HCT116 (cell line): Measurements from ENCODE around the gene C5AR1. TPM values are rescaled to one million over a fixed set of nuclear protein-coding genes. Genes with fewer than 3 reads are reported as not detected.
A peak's percentile ranks its signal among the peaks of the same experiment; 100 is the strongest.

Source experiments
- ATAC-seq: fragments of 200-7000 bp; cut with Tn5 transposase; 2 replicates; pipeline ENCODE4 v1.9.1; 2020; ENCODE audit warnings: mild to moderate bottlenecking, moderate library complexity
- BruUV-seq: library from RNA; stranded (reverse); fragments of 400-500 nt; replicated peaks from 2 replicates; lab custom pipeline; 2021; lab: Mats Ljungman, UMichigan
- CTCF ChIA-PET: fragments of 300-600 bp; sonication (Branson Sonifier 250); formaldehyde crosslinking; loops from one replicate; lab custom pipeline; 2021; ENCODE audit warnings: antibody characterized with exemption; lab: Charles Lee
- POLR2A ChIA-PET: fragments of 300-600, 350-600 bp; sonication (Branson Sonifier 250); formaldehyde crosslinking; loops from one replicate; lab custom pipeline; 2021; ENCODE audit warnings: antibody characterized with exemption; lab: Charles Lee
- RAD21 ChIA-PET, 2 experiments: fragments of 300-600 bp; sonication (Branson Sonifier 250); formaldehyde crosslinking; loops; one replicate each; lab custom pipeline; 2023; ENCODE audit warnings: low total read pairs in 2 of 2; ENCODE audit not compliant: uncharacterized antibody in 2 of 2, unreplicated experiment in 2 of 2, low non-redundant PET in 1 of 2; lab: Charles Lee
- DNase-seq: peaks from one replicate; pipeline ENCODE4 v3.0.0-alpha.2; 2010; ENCODE audit warnings: low read depth, low spot score
- H2AFZ ChIP-seq: fragments of 200-600 bp; shearing (Covaris generic), sonication (generic); 2 replicates; pipeline ENCODE4 v1.6.1; 2017; ENCODE audit warnings: low read depth, mixed run types, mixed read lengths, antibody characterized with exemption, low read length; ENCODE audit not compliant: poor library complexity, severe bottlenecking
- H3K27ac ChIP-seq: 2 replicates; pipeline ENCODE4 v1.5.1; 2012; ENCODE audit warnings: low read depth, low read length
- H3K27me3 ChIP-seq: fragments of 200-600 bp; sonication (generic); 2 replicates; pipeline ENCODE4 v1.6.1; 2016; ENCODE audit warnings: mixed run types, low read length, mixed read lengths; ENCODE audit not compliant: insufficient read depth
- H3K36me3 ChIP-seq, 2 experiments: fragments of 200-500 bp in 1 of 2; fragments of 200-600 bp in 1 of 2; sonication (Bioruptor generic) in 1 of 2; sonication (generic) in 1 of 2; 2 replicates each; pipeline versions ENCODE4 v1.5.1 to v1.6.1; 2014 to 2016; ENCODE audit warnings: low read length in 2 of 2, inconsistent platforms in 1 of 2, mixed read lengths in 1 of 2, mixed run types in 1 of 2; ENCODE audit not compliant: insufficient read depth in 2 of 2, control insufficient read depth in 1 of 2
- H3K4me1 ChIP-seq, 2 experiments: fragments of 200-600 bp in 1 of 2; sonication (generic) in 1 of 2; 2 replicates each; pipeline versions ENCODE4 v1.5.1 to v1.6.1; 2012 to 2017; ENCODE audit warnings: low read length in 2 of 2, inconsistent platforms in 1 of 2, mild to moderate bottlenecking in 1 of 2, mixed read lengths in 1 of 2, mixed run types in 1 of 2, moderate library complexity in 1 of 2; ENCODE audit not compliant: insufficient read depth in 2 of 2, control insufficient read depth in 1 of 2
- H3K4me2 ChIP-seq: fragments of 200-600 bp; sonication (generic); 2 replicates; pipeline ENCODE4 v1.6.1; 2017; ENCODE audit warnings: mixed run types, low read length, mixed read lengths
- H3K4me3 ChIP-seq, 2 experiments: fragments of 200-600 bp in 1 of 2; sonication (generic) in 1 of 2; replicated peaks in 1 of 2; 2 replicates each; pipeline ENCODE4 v1.5.1; 2011 to 2016; ENCODE audit warnings: low read length in 2 of 2, control low read depth in 1 of 2, low read depth in 1 of 2, mild to moderate bottlenecking in 1 of 2, mixed read lengths in 1 of 2, mixed run types in 1 of 2
- H3K79me2 ChIP-seq: fragments of 200-600 bp; sonication (generic); 2 replicates; pipeline ENCODE4 v1.6.1; 2017; ENCODE audit warnings: mild to moderate bottlenecking, mixed run types, low read length, moderate library complexity, mixed read lengths; ENCODE audit not compliant: insufficient read depth
- H3K9ac ChIP-seq: fragments of 200-600 bp; sonication (generic); 2 replicates; pipeline ENCODE4 v1.6.1; 2016; ENCODE audit warnings: low read length, mixed read lengths
- H3K9me2 ChIP-seq: fragments of 200-600 bp; sonication (generic), shearing (Covaris generic); 2 replicates; pipeline ENCODE4 v1.6.1; 2017; ENCODE audit warnings: mixed run types, mild to moderate bottlenecking, moderate library complexity; ENCODE audit not compliant: insufficient read depth
- H3K9me3 ChIP-seq, 2 experiments: fragments of 200-500 bp in 1 of 2; fragments of 200-600 bp in 1 of 2; sonication (Bioruptor generic) in 1 of 2; sonication (generic) in 1 of 2; 2 replicates each; pipeline ENCODE4 v1.6.1; 2014 to 2017; ENCODE audit warnings: low read length in 2 of 2, mixed read lengths in 2 of 2, inconsistent platforms in 1 of 2, low read depth in 1 of 2, mild to moderate bottlenecking in 1 of 2, mixed run types in 1 of 2, moderate library complexity in 1 of 2; ENCODE audit not compliant: control insufficient read depth in 1 of 2, insufficient read depth in 1 of 2
- H4K20me1 ChIP-seq: fragments of 200-600 bp; sonication (generic), shearing (Covaris generic); 2 replicates; pipeline ENCODE4 v1.6.1; 2017; ENCODE audit warnings: mixed run types, mild to moderate bottlenecking, moderate library complexity; ENCODE audit not compliant: insufficient read depth
- ATF3 ChIP-seq: IDR thresholded peaks from 2 replicates; pipeline ENCODE4 v1.6.1; 2012
- CBX3 ChIP-seq: IDR thresholded peaks from 2 replicates; pipeline ENCODE4 v1.6.1; 2012; ENCODE audit warnings: low read depth
- EGR1 ChIP-seq: IDR thresholded peaks from 2 replicates; pipeline ENCODE4 v1.6.1; 2012; ENCODE audit warnings: low read depth
- EZH2 ChIP-seq: fragments of 200-600 bp; sonication (generic); IDR thresholded peaks from 2 replicates; pipeline ENCODE4 v1.6.1; 2017; ENCODE audit warnings: antibody characterized with exemption, mixed run types
- POLR2A ChIP-seq: IDR thresholded peaks from 2 replicates; pipeline ENCODE4 v1.7.0; 2011; ENCODE audit warnings: borderline replicate concordance; ENCODE audit not compliant: insufficient read depth, insufficient read length; ENCODE audit errors: extremely low read depth
- POLR2AphosphoS5 ChIP-seq: IDR thresholded peaks from 2 replicates; pipeline ENCODE4 v1.6.1; 2011; ENCODE audit warnings: mild to moderate bottlenecking, low read depth, low read length, moderate library complexity
- REST ChIP-seq: IDR thresholded peaks from 2 replicates; pipeline ENCODE4 v1.6.1; 2012; ENCODE audit warnings: low read depth
- SIN3A ChIP-seq: IDR thresholded peaks from 2 replicates; pipeline ENCODE4 v1.6.1; 2012; ENCODE audit warnings: low read depth
- SP1 ChIP-seq: IDR thresholded peaks from 2 replicates; pipeline ENCODE4 v1.6.1; 2012; ENCODE audit warnings: low read depth
- intact Hi-C: fragments of 100-400 bp; cut with micrococcal nuclease; formaldehyde crosslinking; loops from 2 replicates; pipeline ENCODE4 v1.10.0; 2022
- total RNA-seq: library from RNA; stranded (reverse); gene quantifications from one replicate; pipeline ENCODE4 v1.2.1, GENCODE V29; 2021; ENCODE audit not compliant: unreplicated experiment
- TF ChIP-seq, protein P1 (sequence below): IDR thresholded peaks from 2 replicates; pipeline ENCODE4 v1.6.1; 2011; ENCODE audit warnings: mild to moderate bottlenecking, low read length, moderate library complexity; ENCODE audit not compliant: insufficient replicate concordance; ENCODE audit errors: extremely low read depth

The C5AR1 gene
- total RNA-seq, 1 experiment from 2014 or later, result 6.5 TPM

DNA sequence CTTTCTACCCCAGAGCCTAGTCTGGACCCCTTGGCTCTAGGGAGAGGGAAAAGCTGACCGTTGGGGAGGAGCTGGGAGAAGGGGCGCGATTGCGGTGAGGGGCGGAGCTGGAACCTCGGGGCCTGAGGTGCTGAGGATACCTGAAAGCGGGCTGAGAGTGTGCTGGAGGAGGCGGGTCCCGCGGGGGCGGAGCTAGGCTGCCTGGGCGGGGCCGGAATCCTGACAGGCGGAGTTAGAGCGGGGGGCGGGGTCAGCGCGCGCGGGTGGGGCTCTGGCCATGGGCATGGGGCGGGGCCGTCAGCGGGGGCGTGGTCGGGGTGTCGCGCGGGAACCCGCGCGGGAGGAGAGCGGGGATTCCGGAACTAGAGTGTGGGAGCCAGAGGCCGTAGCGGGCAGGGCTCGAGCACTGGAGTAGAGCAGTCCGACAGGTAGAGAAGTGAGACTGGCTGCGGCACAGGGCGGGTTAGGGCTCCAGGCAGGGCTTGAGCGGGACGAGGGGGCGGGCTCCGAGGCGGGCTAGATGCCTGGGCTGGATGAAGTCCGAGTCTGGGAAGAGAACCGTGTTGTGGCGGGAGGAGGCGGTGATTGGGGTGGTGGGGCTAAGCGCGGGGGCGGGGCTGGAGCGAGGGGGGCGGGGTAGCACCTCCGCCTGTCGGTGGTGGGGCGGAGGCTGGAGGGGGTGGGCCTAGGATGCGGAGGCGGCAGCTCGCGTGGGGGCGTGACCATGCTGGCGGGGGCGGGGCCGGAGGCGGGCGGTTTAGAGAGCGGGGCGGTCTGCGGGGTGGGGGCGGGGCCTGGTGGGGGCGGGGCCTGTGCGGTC is 35.4 kb upstream of the C5AR1 start, which contains the start of gene INAFM1:
Gene INAFM1, plus strand, starts transcription at position 815 of the 820 bp plus-strand sequence. CDS start 35 bp downstream, outside the sequence.
- Histone ChIP-seq H3K27ac (peak within 1 kb of the TSS; percentile 83), H3K9me2 (no peaks in the 10 kb centered on the region), H3K36me3 (peaks cover 8 to 10% of the 10 kb centered on the region in 2 experiments; a peak in 2 of 4 replicates), H3K4me1 (peaks cover 10 to 34% of the 10 kb centered on the region in 2 experiments; a peak in 3 of 4 replicates), H4K20me1 (no peaks in the 10 kb centered on the region), H2AFZ (no peak within 1 kb of the TSS), H3K9me3 (no peaks in the 10 kb centered on the region), H3K79me2 (no peaks in the 10 kb centered on the region; the same call in 1 of the 2 replicates), H3K27me3 (no peaks in the 10 kb centered on the region), H3K9ac (peak within 1 kb of the TSS; percentile 93), H3K4me3 (peak within 1 kb of the TSS; percentile 76 to 89), H3K4me2 (peak within 1 kb of the TSS; percentile 97)
- intact Hi-C loops, result no loop called here
- BruUV-seq, result no TSS peak
- TF ChIP-seq REST (no peak), SIN3A (no peak; the same call in 1 of the 2 replicates), ATF3 (no peak), EGR1 (peak; percentile 76), EZH2 (no peak), POLR2AphosphoS5 (peak; percentile 59), POLR2A (peak; percentile 27), SP1 (peak; percentile 26), CBX3 (no peak)
- TF ChIP-seq, protein P1, sequence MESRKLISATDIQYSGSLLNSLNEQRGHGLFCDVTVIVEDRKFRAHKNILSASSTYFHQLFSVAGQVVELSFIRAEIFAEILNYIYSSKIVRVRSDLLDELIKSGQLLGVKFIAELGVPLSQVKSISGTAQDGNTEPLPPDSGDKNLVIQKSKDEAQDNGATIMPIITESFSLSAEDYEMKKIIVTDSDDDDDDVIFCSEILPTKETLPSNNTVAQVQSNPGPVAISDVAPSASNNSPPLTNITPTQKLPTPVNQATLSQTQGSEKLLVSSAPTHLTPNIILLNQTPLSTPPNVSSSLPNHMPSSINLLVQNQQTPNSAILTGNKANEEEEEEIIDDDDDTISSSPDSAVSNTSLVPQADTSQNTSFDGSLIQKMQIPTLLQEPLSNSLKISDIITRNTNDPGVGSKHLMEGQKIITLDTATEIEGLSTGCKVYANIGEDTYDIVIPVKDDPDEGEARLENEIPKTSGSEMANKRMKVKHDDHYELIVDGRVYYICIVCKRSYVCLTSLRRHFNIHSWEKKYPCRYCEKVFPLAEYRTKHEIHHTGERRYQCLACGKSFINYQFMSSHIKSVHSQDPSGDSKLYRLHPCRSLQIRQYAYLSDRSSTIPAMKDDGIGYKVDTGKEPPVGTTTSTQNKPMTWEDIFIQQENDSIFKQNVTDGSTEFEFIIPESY, result peak; percentile 33
- POLR2A ChIA-PET, result interaction anchor here (0.5 to 2.1 kb wide), 11 partner anchors 9 to 161 kb away, joined by 3 to 23 read pairs (median 5); partner anchors contain the start of genes CCDC9, DHX34 and ZC3H4
- RAD21 ChIA-PET, result interaction anchor here (0.6 to 1.1 kb wide), 6 partner anchors 10 to 154 kb away, joined by 3 to 7 read pairs (median 4); partner anchors contain the start of gene CCDC9 (in 2 of the 2)
- ATAC-seq, result peak; percentile 84
- DNase-seq, result peak; percentile 89
- CTCF ChIA-PET, result interaction anchor here (0.8 to 1.5 kb wide), 7 partner anchors 10 to 75 kb away, joined by 3 to 7 read pairs (median 4); partner anchors contain the start of genes CCDC9 and DHX34
